Measurements from ENCODE around the gene SLFN12L. TPM values are rescaled to one million over a fixed set of nuclear protein-coding genes. Genes with fewer than 3 reads are reported as not detected.
"Not testable (repeated sequence)": the region's sequence is repeated elsewhere in the genome, so short reads cannot be mapped to it uniquely, and the experiment has no call there.

SLFN12L gene
- total and polyA plus RNA-seq, 9 donors: 0.23 to 1.2 (median 0.79) TPM

- TF ChIP-seq EP300 (IDR thresholded peaks at IDR 0.05): no peak
- TF ChIP-seq POLR2A (IDR thresholded peaks at IDR 0.05): no peak
- TF ChIP-seq CTCF (IDR thresholded peaks at IDR 0.05): no peak
- intact Hi-C loops (cut with DNase I): no loop called here
- Histone ChIP-seq H3K27ac (no peak overlapping the region), H3K27me3 (no peaks in the 10 kb centered on the region), H3K4me3 (no peak overlapping the region), H3K4me1 (ENCODE audit: insufficient read depth) (no peaks in the 10 kb centered on the region), H3K9me3 (no peaks in the 10 kb centered on the region), H3K36me3 (no peaks in the 10 kb centered on the region)
- no peak for DNase-seq
- WGBS, 3 donors: 32 to 38% (median 32%) methylated on average over 2 of the region's 2 CpGs
Measured at GRCh38 chr17:35514564-35514963, 22.9 kb downstream of the SLFN12L start.

- Histone ChIP-seq H3K4me1 (ENCODE audit: insufficient read depth) (no peaks in the 10 kb centered on the region), H3K27ac (no peak overlapping the region), H3K9me3 (peaks cover 0 to 4% of the 10 kb centered on the region in 2 donors), H3K27me3 (no peaks in the 10 kb centered on the region), H3K4me3 (no peak overlapping the region), H3K36me3 (no peaks in the 10 kb centered on the region)
- DNase-seq: no peak
- TF ChIP-seq CTCF (IDR thresholded peaks at IDR 0.05): no peak
- no peak for TF ChIP-seq POLR2A (IDR thresholded peaks at IDR 0.05)
- TF ChIP-seq EP300 (IDR thresholded peaks at IDR 0.05): no peak
- intact Hi-C loops (cut with DNase I): no loop called here
- WGBS, 3 donors: 77 to 87% (median 87%) methylated on average over 2 of the region's 2 CpGs
Measured at GRCh38 chr17:35510052-35510451, 27.4 kb downstream of the SLFN12L start.

GRCh38 chr17:35507714-35508113 is 29.8 kb downstream of the SLFN12L start:
- intact Hi-C loops (cut with DNase I): not testable (repeated sequence)

GRCh38 chr17:35499548-35499947 is 37.9 kb downstream of the SLFN12L start:
- WGBS, 3 donors: 56 to 71% (median 64%) methylated on average over 2 of the region's 2 CpGs
- intact Hi-C loops (cut with DNase I): no loop called here
- DNase-seq: no peak
- peaks cover 0 to 3% of the 10 kb centered on the region in 2 donors for H3K9me3 ChIP-seq
- H3K27ac ChIP-seq: no peak overlapping the region
- no peaks in the 10 kb centered on the region for H3K27me3 ChIP-seq
- TF ChIP-seq CTCF (IDR thresholded peaks at IDR 0.05): no peak
- no peak for TF ChIP-seq EP300 (IDR thresholded peaks at IDR 0.05)
- TF ChIP-seq POLR2A (IDR thresholded peaks at IDR 0.05): no peak
- no peaks in the 10 kb centered on the region for H3K36me3 ChIP-seq
- H3K4me1 ChIP-seq (ENCODE audit: insufficient read depth): no peaks in the 10 kb centered on the region
- no peak overlapping the region for H3K4me3 ChIP-seq

More at GRCh38 chr17:35507714-35508113, 29.8 kb downstream of the SLFN12L start:
- H3K27ac ChIP-seq; H3K4me1 ChIP-seq (ENCODE audit: insufficient read depth); H3K36me3 ChIP-seq; DNase-seq; H3K27me3 ChIP-seq; H3K4me3 ChIP-seq; H3K9me3 ChIP-seq: not testable (repeated sequence)
- WGBS, 3 donors: 73 to 85% (median 80%) methylated on average over 3 of the region's 3 CpGs

- WGBS, 3 donors: 25 to 30% (median 28%) methylated on average over 12 of the region's 12 CpGs
- no peak overlapping the region for H3K4me3 ChIP-seq
Measured at GRCh38 chr17:35498448-35499178, 38.9 kb downstream of the SLFN12L start.

More at GRCh38 chr17:35498448-35499178, 38.9 kb downstream of the SLFN12L start:
- Histone ChIP-seq H3K36me3 (no peaks in the 10 kb centered on the region), H3K4me1 (ENCODE audit: insufficient read depth) (no peaks in the 10 kb centered on the region), H3K27me3 (no peaks in the 10 kb centered on the region), H3K27ac (no peak overlapping the region), H3K9me3 (peaks cover 0 to 3% of the 10 kb centered on the region in 2 donors)
- no peak for TF ChIP-seq EP300 (IDR thresholded peaks at IDR 0.05)
- TF ChIP-seq CTCF (IDR thresholded peaks at IDR 0.05): no peak
- no peak for TF ChIP-seq POLR2A (IDR thresholded peaks at IDR 0.05)
- no peak for DNase-seq
- intact Hi-C loops (cut with DNase I): no loop called here

All from ovary (tissue), 9 donors.